GM18508 (cell line): ENCODE results near the gene NKAIN4.

ENCODE experiments used
- ATAC-seq: cut with Tn5 transposase; IDR thresholded peaks from one replicate; pipeline ENCODE4 v1.9.1; 2021; ENCODE audit warnings: moderate number of reproducible peaks; ENCODE audit not compliant: insufficient read depth, unreplicated experiment

The NKAIN4 gene

GRCh38 chr20:63288581-63289251 is 34.5 kb upstream of the NKAIN4 start:
- no peak for ATAC-seq

- no peak for ATAC-seq
Measured at GRCh38 chr20:63287697-63288580, 33.7 kb upstream of the NKAIN4 start.

GRCh38 chr20:63286781-63287696 is 32.8 kb upstream of the NKAIN4 start:
- no peak for ATAC-seq

- ATAC-seq = no peak
Measured at GRCh38 chr20:63285636-63286615, 31.7 kb upstream of the NKAIN4 start.

GRCh38 chr20:63284981-63285524 is 30.8 kb upstream of the NKAIN4 start:
- no peak for ATAC-seq

GRCh38 chr20:63284544-63284949 is 30.3 kb upstream of the NKAIN4 start:
- no peak for ATAC-seq

GRCh38 chr20:63284083-63284440 is 29.8 kb upstream of the NKAIN4 start:
- no peak for ATAC-seq

GRCh38 chr20:63283397-63284082 is 29.3 kb upstream of the NKAIN4 start:
- ATAC-seq = no peak

GRCh38 chr20:63282946-63283345 is 28.7 kb upstream of the NKAIN4 start:
- no peak for ATAC-seq

- ATAC-seq = no peak
Measured at GRCh38 chr20:63281742-63282665, 27.7 kb upstream of the NKAIN4 start.

GRCh38 chr20:63280929-63281545 is 26.8 kb upstream of the NKAIN4 start:
- no peak for ATAC-seq

GRCh38 chr20:63280371-63280770 is 26.1 kb upstream of the NKAIN4 start:
- ATAC-seq = no peak

- ATAC-seq = no peak
Measured at GRCh38 chr20:63279931-63280330, 25.7 kb upstream of the NKAIN4 start.

GRCh38 chr20:63278661-63279060 is 24.4 kb upstream of the NKAIN4 start:
- ATAC-seq = no peak

- no peak for ATAC-seq
Measured at GRCh38 chr20:63277466-63278272, 23.4 kb upstream of the NKAIN4 start.

GRCh38 chr20:63276956-63277355 is 22.7 kb upstream of the NKAIN4 start:
- ATAC-seq = no peak
